Measurements from ENCODE around the gene CPE.

DNA sequence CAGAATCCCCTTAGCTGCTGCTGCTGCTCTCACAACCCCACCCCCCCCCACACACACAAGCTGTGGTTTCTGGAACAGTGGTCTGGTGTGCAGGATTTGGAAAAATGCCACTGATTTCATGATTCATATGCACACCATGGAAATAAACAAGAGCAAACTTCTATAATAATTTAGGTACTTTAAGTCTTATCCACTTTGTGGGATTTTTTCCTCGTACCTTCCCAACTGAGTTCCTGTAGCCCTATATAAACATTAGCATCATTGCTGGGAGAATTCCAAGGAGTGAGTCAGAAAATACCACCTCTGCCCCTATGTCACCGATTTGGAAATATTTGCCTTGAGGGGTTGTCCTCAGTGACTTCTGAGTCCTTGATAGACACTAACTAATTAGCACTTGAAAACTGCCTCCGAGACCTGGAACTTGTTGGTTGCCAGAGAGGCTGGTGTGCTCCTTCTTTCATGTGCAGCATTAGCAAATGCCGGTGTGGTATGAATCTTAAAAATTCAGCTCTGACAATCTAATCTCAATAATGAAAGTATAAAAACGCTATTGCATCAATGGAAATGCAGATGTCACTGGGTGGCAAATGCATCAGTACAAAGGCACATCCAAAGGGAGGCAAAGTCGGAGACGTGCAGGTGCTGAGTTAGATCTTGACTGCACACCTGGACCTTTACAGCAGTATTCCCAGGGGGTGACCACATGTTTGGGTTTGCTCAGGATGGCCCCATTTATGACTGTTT is 61.8 kb downstream of the CPE start:
- TF ChIP-seq, protein P1, sequence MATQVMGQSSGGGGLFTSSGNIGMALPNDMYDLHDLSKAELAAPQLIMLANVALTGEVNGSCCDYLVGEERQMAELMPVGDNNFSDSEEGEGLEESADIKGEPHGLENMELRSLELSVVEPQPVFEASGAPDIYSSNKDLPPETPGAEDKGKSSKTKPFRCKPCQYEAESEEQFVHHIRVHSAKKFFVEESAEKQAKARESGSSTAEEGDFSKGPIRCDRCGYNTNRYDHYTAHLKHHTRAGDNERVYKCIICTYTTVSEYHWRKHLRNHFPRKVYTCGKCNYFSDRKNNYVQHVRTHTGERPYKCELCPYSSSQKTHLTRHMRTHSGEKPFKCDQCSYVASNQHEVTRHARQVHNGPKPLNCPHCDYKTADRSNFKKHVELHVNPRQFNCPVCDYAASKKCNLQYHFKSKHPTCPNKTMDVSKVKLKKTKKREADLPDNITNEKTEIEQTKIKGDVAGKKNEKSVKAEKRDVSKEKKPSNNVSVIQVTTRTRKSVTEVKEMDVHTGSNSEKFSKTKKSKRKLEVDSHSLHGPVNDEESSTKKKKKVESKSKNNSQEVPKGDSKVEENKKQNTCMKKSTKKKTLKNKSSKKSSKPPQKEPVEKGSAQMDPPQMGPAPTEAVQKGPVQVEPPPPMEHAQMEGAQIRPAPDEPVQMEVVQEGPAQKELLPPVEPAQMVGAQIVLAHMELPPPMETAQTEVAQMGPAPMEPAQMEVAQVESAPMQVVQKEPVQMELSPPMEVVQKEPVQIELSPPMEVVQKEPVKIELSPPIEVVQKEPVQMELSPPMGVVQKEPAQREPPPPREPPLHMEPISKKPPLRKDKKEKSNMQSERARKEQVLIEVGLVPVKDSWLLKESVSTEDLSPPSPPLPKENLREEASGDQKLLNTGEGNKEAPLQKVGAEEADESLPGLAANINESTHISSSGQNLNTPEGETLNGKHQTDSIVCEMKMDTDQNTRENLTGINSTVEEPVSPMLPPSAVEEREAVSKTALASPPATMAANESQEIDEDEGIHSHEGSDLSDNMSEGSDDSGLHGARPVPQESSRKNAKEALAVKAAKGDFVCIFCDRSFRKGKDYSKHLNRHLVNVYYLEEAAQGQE (IDR thresholded peaks at IDR 0.05): no peak
- TF ChIP-seq, protein P2, sequence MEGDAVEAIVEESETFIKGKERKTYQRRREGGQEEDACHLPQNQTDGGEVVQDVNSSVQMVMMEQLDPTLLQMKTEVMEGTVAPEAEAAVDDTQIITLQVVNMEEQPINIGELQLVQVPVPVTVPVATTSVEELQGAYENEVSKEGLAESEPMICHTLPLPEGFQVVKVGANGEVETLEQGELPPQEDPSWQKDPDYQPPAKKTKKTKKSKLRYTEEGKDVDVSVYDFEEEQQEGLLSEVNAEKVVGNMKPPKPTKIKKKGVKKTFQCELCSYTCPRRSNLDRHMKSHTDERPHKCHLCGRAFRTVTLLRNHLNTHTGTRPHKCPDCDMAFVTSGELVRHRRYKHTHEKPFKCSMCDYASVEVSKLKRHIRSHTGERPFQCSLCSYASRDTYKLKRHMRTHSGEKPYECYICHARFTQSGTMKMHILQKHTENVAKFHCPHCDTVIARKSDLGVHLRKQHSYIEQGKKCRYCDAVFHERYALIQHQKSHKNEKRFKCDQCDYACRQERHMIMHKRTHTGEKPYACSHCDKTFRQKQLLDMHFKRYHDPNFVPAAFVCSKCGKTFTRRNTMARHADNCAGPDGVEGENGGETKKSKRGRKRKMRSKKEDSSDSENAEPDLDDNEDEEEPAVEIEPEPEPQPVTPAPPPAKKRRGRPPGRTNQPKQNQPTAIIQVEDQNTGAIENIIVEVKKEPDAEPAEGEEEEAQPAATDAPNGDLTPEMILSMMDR (IDR thresholded peaks at IDR 0.05; ENCODE audit: low read depth, low read length, missing input control): no peak
- TF ChIP-seq EGR1 (IDR thresholded peaks at IDR 0.05; ENCODE audit: low read depth in 2 of 2): no peak
- TF ChIP-seq RXRA (IDR thresholded peaks at IDR 0.05): no peak
- TF ChIP-seq, protein P3, sequence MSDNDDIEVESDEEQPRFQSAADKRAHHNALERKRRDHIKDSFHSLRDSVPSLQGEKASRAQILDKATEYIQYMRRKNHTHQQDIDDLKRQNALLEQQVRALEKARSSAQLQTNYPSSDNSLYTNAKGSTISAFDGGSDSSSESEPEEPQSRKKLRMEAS (IDR thresholded peaks at IDR 0.05): no peak
- TF ChIP-seq SP1 (IDR thresholded peaks at IDR 0.05): no peak
- TF ChIP-seq, protein P4, sequence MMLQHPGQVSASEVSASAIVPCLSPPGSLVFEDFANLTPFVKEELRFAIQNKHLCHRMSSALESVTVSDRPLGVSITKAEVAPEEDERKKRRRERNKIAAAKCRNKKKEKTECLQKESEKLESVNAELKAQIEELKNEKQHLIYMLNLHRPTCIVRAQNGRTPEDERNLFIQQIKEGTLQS (IDR thresholded peaks at IDR 0.05): no peak
- no peak for TF ChIP-seq RAD21 (IDR thresholded peaks at IDR 0.05)
- TF ChIP-seq YY1 (IDR thresholded peaks at IDR 0.05): no peak
- TF ChIP-seq TAF1 (conservative IDR thresholded peaks at IDR 0.05): no peak
- TF ChIP-seq, protein P5, sequence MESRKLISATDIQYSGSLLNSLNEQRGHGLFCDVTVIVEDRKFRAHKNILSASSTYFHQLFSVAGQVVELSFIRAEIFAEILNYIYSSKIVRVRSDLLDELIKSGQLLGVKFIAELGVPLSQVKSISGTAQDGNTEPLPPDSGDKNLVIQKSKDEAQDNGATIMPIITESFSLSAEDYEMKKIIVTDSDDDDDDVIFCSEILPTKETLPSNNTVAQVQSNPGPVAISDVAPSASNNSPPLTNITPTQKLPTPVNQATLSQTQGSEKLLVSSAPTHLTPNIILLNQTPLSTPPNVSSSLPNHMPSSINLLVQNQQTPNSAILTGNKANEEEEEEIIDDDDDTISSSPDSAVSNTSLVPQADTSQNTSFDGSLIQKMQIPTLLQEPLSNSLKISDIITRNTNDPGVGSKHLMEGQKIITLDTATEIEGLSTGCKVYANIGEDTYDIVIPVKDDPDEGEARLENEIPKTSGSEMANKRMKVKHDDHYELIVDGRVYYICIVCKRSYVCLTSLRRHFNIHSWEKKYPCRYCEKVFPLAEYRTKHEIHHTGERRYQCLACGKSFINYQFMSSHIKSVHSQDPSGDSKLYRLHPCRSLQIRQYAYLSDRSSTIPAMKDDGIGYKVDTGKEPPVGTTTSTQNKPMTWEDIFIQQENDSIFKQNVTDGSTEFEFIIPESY (IDR thresholded peaks at IDR 0.05): no peak
- TF ChIP-seq GABPA (IDR thresholded peaks at IDR 0.05 in 1 of 2, conservative IDR thresholded peaks at IDR 0.05 in 1 of 2): no peak
- no peak for TF ChIP-seq JUND (IDR thresholded peaks at IDR 0.05)
- TF ChIP-seq FOXA1 (IDR thresholded peaks at IDR 0.05): no peak
